ENCODE measurements around the gene ZNF593. TPM values are rescaled to one million over a fixed set of nuclear protein-coding genes. Genes with fewer than 3 reads are reported as not detected.

Gene ZNF593
- total and polyA plus RNA-seq, 9 of the 15 experiments (the other 6 are each of a cell fraction or from before 2014, with no cell fraction given): 9.8 to 334 (median 48.2) TPM

DNA sequence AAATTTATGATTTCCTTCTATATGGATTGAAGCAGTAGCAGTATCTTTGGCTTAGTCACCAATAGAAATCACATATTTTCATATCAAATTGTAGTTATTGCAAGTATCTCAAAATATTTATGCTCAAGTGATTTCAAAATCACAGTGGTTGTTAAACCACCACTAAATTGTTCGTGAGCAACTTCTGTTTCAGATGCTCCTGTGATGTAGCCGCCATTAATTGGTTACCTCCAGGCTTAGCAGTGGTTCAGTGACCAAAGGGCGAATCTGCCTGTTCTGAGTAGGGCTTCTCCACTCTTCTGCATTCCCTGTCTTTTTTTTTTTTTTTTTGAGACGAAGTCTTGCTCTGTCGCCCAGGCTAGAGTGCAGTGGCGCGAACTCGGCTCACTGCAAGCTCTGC is 5.6 kb downstream of the ZNF593 start:
- peaks cover 4% of the 10 kb centered on the region for H3K9me1 ChIP-seq (ENCODE audit: control insufficient read depth, insufficient read depth, low read length)
- no peaks in the 10 kb centered on the region for H4K20me1 ChIP-seq (replicated peaks; ENCODE audit: control insufficient read depth, insufficient read depth, low read length)
- in situ Hi-C loops (cut with MboI): no loop called here
- H3K9me3 ChIP-seq (replicated peaks; ENCODE audit: control insufficient read depth, insufficient read depth, low read depth, low read length): no peaks in the 10 kb centered on the region
- H3K27ac ChIP-seq (ENCODE audit: extremely low read depth, low read depth, low read length): no peak overlapping the region
- FAIRE-seq (no peak), DNase-seq (ENCODE audit: extremely low read depth in 1 of 4, low spot score in 3 of 4) (no peak), ATAC-seq (no peak)
- ChIA-PET CTCF (ENCODE audit: low intra/inter-chr PET ratio) (no interaction called here), POLR2A (interaction anchor here (0.9 kb wide), 1 partner anchor 15 kb away, joined by 3 read pairs; no protein-coding TSS in a partner anchor)
- peaks cover 17% of the 10 kb centered on the region; the same call in 1 of the 3 replicates for H3K36me3 ChIP-seq (ENCODE audit: control insufficient read depth, insufficient read depth, low read length)
- 78% methylated on average over 3 of the region's 8 CpGs for WGBS (ENCODE audit: insufficient coverage, low coverage, missing lambda C conversion rate)
- no peak overlapping the region for H3K4me2 ChIP-seq (ENCODE audit: insufficient read depth, low read length)
- peaks cover 14% of the 10 kb centered on the region for H3K79me2 ChIP-seq (ENCODE audit: control insufficient read depth, insufficient read depth, low read length)
- H3K9ac ChIP-seq (ENCODE audit: insufficient read depth in 1 of 2, low read depth in 2 of 2, low read length in 2 of 2): no peak overlapping the region
- H3K4me3 ChIP-seq: no peak overlapping the region
- peaks cover 32 to 41% of the 10 kb centered on the region in 2 experiments for H3K4me1 ChIP-seq (replicated peaks in 1 of 2; ENCODE audit: control insufficient read depth in 2 of 2, insufficient read depth in 2 of 2, low read length in 2 of 2)
- intact Hi-C loops (cut with micrococcal nuclease): loop anchor here (10.0 kb wide), 1 partner anchor 209 kb away; no protein-coding TSS in a partner anchor
- H3K27me3 ChIP-seq (ENCODE audit: control insufficient read depth in 2 of 2, insufficient read depth in 2 of 2, low read length in 2 of 2): no peaks in the 10 kb centered on the region
- TF ChIP-seq PHTF2 (CRISPR knock-in tag; IDR thresholded peaks at IDR 0.05) (no peak), CREM (IDR thresholded peaks at IDR 0.05; ENCODE audit: low read depth) (no peak)
- TF ChIP-seq, protein P1, sequence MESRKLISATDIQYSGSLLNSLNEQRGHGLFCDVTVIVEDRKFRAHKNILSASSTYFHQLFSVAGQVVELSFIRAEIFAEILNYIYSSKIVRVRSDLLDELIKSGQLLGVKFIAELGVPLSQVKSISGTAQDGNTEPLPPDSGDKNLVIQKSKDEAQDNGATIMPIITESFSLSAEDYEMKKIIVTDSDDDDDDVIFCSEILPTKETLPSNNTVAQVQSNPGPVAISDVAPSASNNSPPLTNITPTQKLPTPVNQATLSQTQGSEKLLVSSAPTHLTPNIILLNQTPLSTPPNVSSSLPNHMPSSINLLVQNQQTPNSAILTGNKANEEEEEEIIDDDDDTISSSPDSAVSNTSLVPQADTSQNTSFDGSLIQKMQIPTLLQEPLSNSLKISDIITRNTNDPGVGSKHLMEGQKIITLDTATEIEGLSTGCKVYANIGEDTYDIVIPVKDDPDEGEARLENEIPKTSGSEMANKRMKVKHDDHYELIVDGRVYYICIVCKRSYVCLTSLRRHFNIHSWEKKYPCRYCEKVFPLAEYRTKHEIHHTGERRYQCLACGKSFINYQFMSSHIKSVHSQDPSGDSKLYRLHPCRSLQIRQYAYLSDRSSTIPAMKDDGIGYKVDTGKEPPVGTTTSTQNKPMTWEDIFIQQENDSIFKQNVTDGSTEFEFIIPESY (CRISPR knock-in tag; IDR thresholded peaks at IDR 0.05): 0 out of 2 replicates have a peak, but pooled peaks have one; percentile 37
- TF ChIP-seq, protein P2, sequence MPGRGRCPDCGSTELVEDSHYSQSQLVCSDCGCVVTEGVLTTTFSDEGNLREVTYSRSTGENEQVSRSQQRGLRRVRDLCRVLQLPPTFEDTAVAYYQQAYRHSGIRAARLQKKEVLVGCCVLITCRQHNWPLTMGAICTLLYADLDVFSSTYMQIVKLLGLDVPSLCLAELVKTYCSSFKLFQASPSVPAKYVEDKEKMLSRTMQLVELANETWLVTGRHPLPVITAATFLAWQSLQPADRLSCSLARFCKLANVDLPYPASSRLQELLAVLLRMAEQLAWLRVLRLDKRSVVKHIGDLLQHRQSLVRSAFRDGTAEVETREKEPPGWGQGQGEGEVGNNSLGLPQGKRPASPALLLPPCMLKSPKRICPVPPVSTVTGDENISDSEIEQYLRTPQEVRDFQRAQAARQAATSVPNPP (IDR thresholded peaks at IDR 0.05; ENCODE audit: borderline replicate concordance, insufficient read depth, insufficient read length): no peak
- TF ChIP-seq, protein P3, sequence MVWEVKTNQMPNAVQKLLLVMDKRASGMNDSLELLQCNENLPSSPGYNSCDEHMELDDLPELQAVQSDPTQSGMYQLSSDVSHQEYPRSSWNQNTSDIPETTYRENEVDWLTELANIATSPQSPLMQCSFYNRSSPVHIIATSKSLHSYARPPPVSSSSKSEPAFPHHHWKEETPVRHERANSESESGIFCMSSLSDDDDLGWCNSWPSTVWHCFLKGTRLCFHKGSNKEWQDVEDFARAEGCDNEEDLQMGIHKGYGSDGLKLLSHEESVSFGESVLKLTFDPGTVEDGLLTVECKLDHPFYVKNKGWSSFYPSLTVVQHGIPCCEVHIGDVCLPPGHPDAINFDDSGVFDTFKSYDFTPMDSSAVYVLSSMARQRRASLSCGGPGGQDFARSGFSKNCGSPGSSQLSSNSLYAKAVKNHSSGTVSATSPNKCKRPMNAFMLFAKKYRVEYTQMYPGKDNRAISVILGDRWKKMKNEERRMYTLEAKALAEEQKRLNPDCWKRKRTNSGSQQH (CRISPR knock-in tag; IDR thresholded peaks at IDR 0.05): no peak
- no TSS peak for BruUV-seq (replicated peaks)
- no peak overlapping the region for H2AFZ ChIP-seq (ENCODE audit: low read depth, low read length)
